PC-9 (cell line): ENCODE results near the gene CCL25.

Source experiments
- EZH2 ChIP-seq: fragments of 200-600 bp; sonication (generic); IDR thresholded peaks from 2 replicates; pipeline ENCODE4 v1.8.0; 2017; ENCODE audit warnings: antibody characterized with exemption, low read depth
- TF ChIP-seq, protein P1 (sequence below): fragments of 200-600 bp; sonication (generic); conservative IDR thresholded peaks from 2 replicates; pipeline ENCODE4 v1.6.1; 2017; ENCODE audit warnings: mixed run types, antibody characterized with exemption, mild to moderate bottlenecking, moderate library complexity

DNA sequence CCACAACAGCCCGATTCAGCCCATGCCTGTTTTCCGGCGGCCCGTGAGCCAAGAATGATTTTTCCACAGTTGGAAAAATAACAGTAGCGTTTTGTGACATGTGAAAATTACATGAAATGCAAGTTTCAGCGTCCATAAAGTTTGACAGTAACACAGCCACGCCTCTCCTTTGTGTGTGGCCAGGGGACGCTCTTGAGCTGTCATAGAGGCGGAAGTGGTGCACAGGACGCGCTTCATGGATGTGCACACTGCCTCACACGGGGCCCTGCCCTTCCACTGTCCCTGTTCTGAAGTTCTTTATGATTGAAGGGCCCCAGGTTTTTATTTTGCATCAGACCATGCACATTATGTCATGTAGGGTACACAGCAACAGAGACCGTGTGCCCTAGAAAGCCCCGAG lies 34.8 kb upstream of the CCL25 start:
- TF ChIP-seq, protein P1, sequence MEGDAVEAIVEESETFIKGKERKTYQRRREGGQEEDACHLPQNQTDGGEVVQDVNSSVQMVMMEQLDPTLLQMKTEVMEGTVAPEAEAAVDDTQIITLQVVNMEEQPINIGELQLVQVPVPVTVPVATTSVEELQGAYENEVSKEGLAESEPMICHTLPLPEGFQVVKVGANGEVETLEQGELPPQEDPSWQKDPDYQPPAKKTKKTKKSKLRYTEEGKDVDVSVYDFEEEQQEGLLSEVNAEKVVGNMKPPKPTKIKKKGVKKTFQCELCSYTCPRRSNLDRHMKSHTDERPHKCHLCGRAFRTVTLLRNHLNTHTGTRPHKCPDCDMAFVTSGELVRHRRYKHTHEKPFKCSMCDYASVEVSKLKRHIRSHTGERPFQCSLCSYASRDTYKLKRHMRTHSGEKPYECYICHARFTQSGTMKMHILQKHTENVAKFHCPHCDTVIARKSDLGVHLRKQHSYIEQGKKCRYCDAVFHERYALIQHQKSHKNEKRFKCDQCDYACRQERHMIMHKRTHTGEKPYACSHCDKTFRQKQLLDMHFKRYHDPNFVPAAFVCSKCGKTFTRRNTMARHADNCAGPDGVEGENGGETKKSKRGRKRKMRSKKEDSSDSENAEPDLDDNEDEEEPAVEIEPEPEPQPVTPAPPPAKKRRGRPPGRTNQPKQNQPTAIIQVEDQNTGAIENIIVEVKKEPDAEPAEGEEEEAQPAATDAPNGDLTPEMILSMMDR = no peak
- no peak for TF ChIP-seq EZH2
